B cell (primary cell): ENCODE data around the gene KHDC4. TPM values are rescaled to one million over a fixed set of nuclear protein-coding genes. Genes with fewer than 3 reads are reported as not detected.

Experiments used
- ATAC-seq: fragments of 200-7000 bp; cut with Tn5 transposase; one replicate; pipeline ENCODE4 v1.10.0; 2021; ENCODE audit warnings: low read depth, mild to moderate bottlenecking, moderate number of reproducible peaks, moderate library complexity
- CTCF ChIA-PET: fragments of 350-600 bp; sonication (Branson Sonifier 250); formaldehyde crosslinking; loops from one replicate; lab custom pipeline; 2021; ENCODE audit warnings: antibody characterized with exemption, inconsistent platforms; lab: Charles Lee
- POLR2A ChIA-PET: fragments of 350-600 bp; sonication (Branson Sonifier 250); formaldehyde crosslinking; loops from one replicate; lab custom pipeline; 2021; ENCODE audit warnings: antibody characterized with exemption; lab: Charles Lee
- DNase-seq: peaks from one replicate; pipeline ENCODE4 v3.0.0; 2013
- H2AFZ ChIP-seq: 2 replicates; pipeline ENCODE4 v1.6.1; 2012; ENCODE audit warnings: mild to moderate bottlenecking, low read depth, low read length; ENCODE audit not compliant: insufficient read depth, poor library complexity, severe bottlenecking
- H3K27ac ChIP-seq, 2 donors: 1 replicate in 1 of 2; 2 replicates in 1 of 2; pipeline ENCODE4 v1.5.1; 2012 to 2013; ENCODE audit warnings: low read length in 2 of 2, mild to moderate bottlenecking in 2 of 2, moderate library complexity in 1 of 2
- H3K27me3 ChIP-seq, 4 experiments: fragments of 200-600 bp in 1 of 4; sonication (generic) in 1 of 4; replicated peaks in 1 of 4; 1 replicate in 2 of 4; 2 replicates in 2 of 4; pipeline versions ENCODE4 v1.6.1 to v1.7.0; 2013 to 2016; ENCODE audit warnings: low read length in 3 of 4, mild to moderate bottlenecking in 2 of 4, mixed read lengths in 1 of 4, moderate library complexity in 1 of 4; ENCODE audit not compliant: insufficient read depth in 4 of 4, control insufficient read depth in 3 of 4; ENCODE audit errors: control extremely low read depth in 1 of 4
- H3K36me3 ChIP-seq, 2 experiments: replicated peaks in 1 of 2; 1 replicate in 1 of 2; 2 replicates in 1 of 2; pipeline versions ENCODE4 v1.6.1 to v1.7.1; 2013; ENCODE audit warnings: low read length in 1 of 2; ENCODE audit not compliant: insufficient read depth in 2 of 2, control insufficient read depth in 1 of 2; ENCODE audit errors: control extremely low read depth in 1 of 2, extremely low read depth in 1 of 2
- H3K4me1 ChIP-seq, 2 donors: fragments of 200-600 bp in 1 of 2; sonication (generic) in 1 of 2; 1 replicate in 1 of 2; 2 replicates in 1 of 2; pipeline versions ENCODE4 v1.5.1 to v1.6.1; 2013 to 2017; ENCODE audit warnings: low read length in 2 of 2; ENCODE audit not compliant: control insufficient read depth in 2 of 2, insufficient read depth in 2 of 2
- H3K4me2 ChIP-seq: replicated peaks from 2 replicates; pipeline ENCODE3; 2012; ENCODE audit warnings: mild to moderate bottlenecking, low read depth, low read length; ENCODE audit not compliant: poor library complexity, severe bottlenecking
- H3K4me3 ChIP-seq, 5 experiments: fragments of 200-600 bp in 1 of 5; sonication (generic) in 1 of 5; 1 replicate in 3 of 5; 2 replicates in 2 of 5; pipeline versions ENCODE4 v1.5.1 to v1.7.0; 2011 to 2016; ENCODE audit warnings: low read length in 4 of 5, mild to moderate bottlenecking in 4 of 5, low read depth in 2 of 5, control low read depth in 1 of 5, moderate library complexity in 1 of 5; ENCODE audit not compliant: insufficient read depth in 1 of 5; ENCODE audit errors: control extremely low read depth in 1 of 5, extremely low read depth in 1 of 5
- H3K79me2 ChIP-seq: fragments of 200-600 bp; sonication (generic); one replicate; pipeline ENCODE4 v1.6.0; 2016; ENCODE audit warnings: low read length; ENCODE audit not compliant: control insufficient read depth, insufficient read depth
- H3K9ac ChIP-seq: fragments of 200-600 bp; sonication (generic); 2 replicates; pipeline ENCODE4 v1.6.1; 2017; ENCODE audit warnings: mild to moderate bottlenecking, low read length, moderate library complexity
- H3K9me3 ChIP-seq, 3 donors: one replicate each; pipeline versions ENCODE4 v1.6.1 to v1.7.1; 2013; ENCODE audit warnings: low read length in 2 of 3; ENCODE audit not compliant: control insufficient read depth in 2 of 3, insufficient read depth in 1 of 3; ENCODE audit errors: control extremely low read depth in 1 of 3
- H4K20me1 ChIP-seq: 2 replicates; pipeline ENCODE4 v1.6.0; 2012; ENCODE audit warnings: mild to moderate bottlenecking, low read length; ENCODE audit not compliant: insufficient read depth, control insufficient read depth, poor library complexity, severe bottlenecking
- H3K27ac Mint-ChIP-seq: one replicate; pipeline ENCODE4 v1.8.0; 2021; ENCODE audit warnings: mixed read lengths
- H3K27me3 Mint-ChIP-seq: one replicate; pipeline ENCODE4 v1.8.0; 2021; ENCODE audit warnings: mixed read lengths
- H3K4me1 Mint-ChIP-seq: one replicate; pipeline ENCODE4 v1.8.0; 2021; ENCODE audit warnings: mixed read lengths
- H3K4me3 Mint-ChIP-seq: one replicate; pipeline ENCODE4 v1.8.0; 2021; ENCODE audit warnings: mixed read lengths
- H3K9me3 Mint-ChIP-seq: one replicate; pipeline ENCODE4 v1.8.0; 2022; ENCODE audit warnings: mixed read lengths; ENCODE audit not compliant: insufficient read depth
- CTCF ChIP-seq: fragments of 200-600 bp; IDR thresholded peaks from one replicate; pipeline ENCODE4 v1.8.0; 2022; ENCODE audit warnings: antibody characterized with exemption, mild to moderate bottlenecking
- EZH2 ChIP-seq: IDR thresholded peaks from 2 replicates; pipeline ENCODE4 v1.6.1; 2012; ENCODE audit warnings: borderline replicate concordance, low read depth, mild to moderate bottlenecking, moderate library complexity, low read length; ENCODE audit not compliant: insufficient read depth, poor library complexity, severe bottlenecking
- WGBS: methylation state at CpG from one replicate; pipeline ENCODE4 v1.1.5; 2013; ENCODE audit warnings: missing lambda C conversion rate; ENCODE audit not compliant: insufficient coverage; 5-methylcytosine and 5-hydroxymethylcytosine counted together
- intact Hi-C: fragments of 100-400 bp; cut with micrococcal nuclease; formaldehyde crosslinking; loops from one replicate; pipeline ENCODE4 v1.10.0; 2022
- polyA plus RNA-seq: library from polyadenylated mRNA; depleted of rRNA; stranded (reverse); fragments of >200 nt; gene quantifications from 2 replicates; pipeline ENCODE4 v1.2.3, GENCODE V29; 2012
- total RNA-seq, 2 donors: library from RNA; stranded (reverse); fragments of 120-200 nt in 1 of 2; gene quantifications; 1 replicate in 1 of 2; 2 replicates in 1 of 2; pipeline versions ENCODE4 v1.2.3 to v1.2.4, GENCODE V29; 2013 to 2022

KHDC4 gene
- total and polyA plus RNA-seq, 2 donors (not counting 1 experiment from before 2014, with no cell fraction given), result 51.3 to 122 TPM

GRCh38 chr1:155932081-155932480 lies 2.1 kb downstream of the KHDC4 start:
- Mint-ChIP-seq H3K4me1 (peaks cover 28% of the 10 kb centered on the region), H3K9me3 (no peaks in the 10 kb centered on the region), H3K27ac (no peak overlapping the region), H3K27me3 (no peaks in the 10 kb centered on the region), H3K4me3 (peak overlapping the region; percentile 29)
- no peak for DNase-seq
- intact Hi-C loops, result loop anchor here (5.0 kb wide), 1 partner anchor 135 kb away; no protein-coding TSS in a partner anchor
- Histone ChIP-seq H3K36me3 (peaks cover 2 to 47% of the 10 kb centered on the region in 2 experiments), H4K20me1 (peaks cover 30% of the 10 kb centered on the region), H2AFZ (no peak overlapping the region), H3K27me3 (no peaks in the 10 kb centered on the region), H3K27ac (peak overlapping the region in 1 of 2 donors; percentile 53), H3K4me3 (no peak overlapping the region), H3K79me2 (peaks cover 59% of the 10 kb centered on the region), H3K4me2 (peak overlapping the region; percentile 52), H3K9ac (no peak overlapping the region), H3K9me3 (no peaks in the 10 kb centered on the region), H3K4me1 (peaks cover 31 to 42% of the 10 kb centered on the region in 2 donors)
- ChIA-PET POLR2A (interaction anchor here (0.9 kb wide), 1 partner anchor 13 kb away, joined by 3 read pairs; no protein-coding TSS in a partner anchor), CTCF (interaction anchor here (1.1 to 6.3 kb wide), 9 partner anchors 11 to 198 kb away, joined by 3 to 83 read pairs (median 4); no protein-coding TSS in a partner anchor)
- TF ChIP-seq EZH2, result no peak
- TF ChIP-seq CTCF, result no peak
- no peak for ATAC-seq
- no CpG with 5 or more reads among the region's 1 CpG for WGBS

GRCh38 chr1:155931332-155932038 lies 2.7 kb downstream of the KHDC4 start:
- DNase-seq (no peak), ATAC-seq (no peak)
- H4K20me1 ChIP-seq, result peaks cover 36% of the 10 kb centered on the region
- WGBS, result 37% methylated on average over 2 of the region's 7 CpGs
- Mint-ChIP-seq H3K27ac (no peak overlapping the region), H3K9me3 (no peaks in the 10 kb centered on the region), H3K4me3 (peak overlapping the region; percentile 50), H3K4me1 (peaks cover 28% of the 10 kb centered on the region), H3K27me3 (no peaks in the 10 kb centered on the region)
- intact Hi-C loops, result loop anchor here (5.0 kb wide), 1 partner anchor 136 kb away; no protein-coding TSS in a partner anchor
- H2AFZ ChIP-seq, result no peak overlapping the region
- H3K27ac ChIP-seq, result peak overlapping the region in 1 of 2 donors; percentile 53
- CTCF ChIA-PET, result interaction anchor here (0.7 to 6.3 kb wide), 7 partner anchors 13 to 1240 kb away, joined by 3 to 83 read pairs (median 4); no protein-coding TSS in a partner anchor
- peaks cover 65% of the 10 kb centered on the region for H3K79me2 ChIP-seq
- peaks cover 31 to 42% of the 10 kb centered on the region in 2 donors for H3K4me1 ChIP-seq
- H3K9me3 ChIP-seq, result no peaks in the 10 kb centered on the region
- H3K4me2 ChIP-seq, result peak overlapping the region; percentile 52
- TF ChIP-seq CTCF, result no peak
- TF ChIP-seq EZH2, result no peak
- POLR2A ChIA-PET, result interaction anchor here (0.7 kb wide), 1 partner anchor 26 kb away, joined by 3 read pairs; no protein-coding TSS in a partner anchor
- H3K27me3 ChIP-seq, result no peaks in the 10 kb centered on the region
- peaks cover 2 to 53% of the 10 kb centered on the region in 2 experiments for H3K36me3 ChIP-seq
- no peak overlapping the region for H3K4me3 ChIP-seq
- H3K9ac ChIP-seq, result no peak overlapping the region
